B cell (primary cell): Measurements from ENCODE around the gene PI4KA. TPM values are rescaled to one million over a fixed set of nuclear protein-coding genes. Genes with fewer than 3 reads are reported as not detected.

Source experiments
- ATAC-seq: fragments of 200-7000 bp; cut with Tn5 transposase; one replicate; pipeline ENCODE4 v1.10.0; 2021; ENCODE audit warnings: low read depth, mild to moderate bottlenecking, moderate number of reproducible peaks, moderate library complexity
- CTCF ChIA-PET: fragments of 350-600 bp; sonication (Branson Sonifier 250); formaldehyde crosslinking; loops from one replicate; lab custom pipeline; 2021; ENCODE audit warnings: antibody characterized with exemption, inconsistent platforms; lab: Charles Lee
- POLR2A ChIA-PET: fragments of 350-600 bp; sonication (Branson Sonifier 250); formaldehyde crosslinking; loops from one replicate; lab custom pipeline; 2021; ENCODE audit warnings: antibody characterized with exemption; lab: Charles Lee
- DNase-seq: peaks from one replicate; pipeline ENCODE4 v3.0.0; 2013
- H2AFZ ChIP-seq: 2 replicates; pipeline ENCODE4 v1.6.1; 2012; ENCODE audit warnings: mild to moderate bottlenecking, low read depth, low read length; ENCODE audit not compliant: insufficient read depth, poor library complexity, severe bottlenecking
- H3K27ac ChIP-seq, 2 donors: 1 replicate in 1 of 2; 2 replicates in 1 of 2; pipeline ENCODE4 v1.5.1; 2012 to 2013; ENCODE audit warnings: low read length in 2 of 2, mild to moderate bottlenecking in 2 of 2, moderate library complexity in 1 of 2
- H3K27me3 ChIP-seq, 4 experiments: fragments of 200-600 bp in 1 of 4; sonication (generic) in 1 of 4; replicated peaks in 1 of 4; 1 replicate in 2 of 4; 2 replicates in 2 of 4; pipeline versions ENCODE4 v1.6.1 to v1.7.0; 2013 to 2016; ENCODE audit warnings: low read length in 3 of 4, mild to moderate bottlenecking in 2 of 4, mixed read lengths in 1 of 4, moderate library complexity in 1 of 4; ENCODE audit not compliant: insufficient read depth in 4 of 4, control insufficient read depth in 3 of 4; ENCODE audit errors: control extremely low read depth in 1 of 4
- H3K36me3 ChIP-seq, 2 experiments: replicated peaks in 1 of 2; 1 replicate in 1 of 2; 2 replicates in 1 of 2; pipeline versions ENCODE4 v1.6.1 to v1.7.1; 2013; ENCODE audit warnings: low read length in 1 of 2; ENCODE audit not compliant: insufficient read depth in 2 of 2, control insufficient read depth in 1 of 2; ENCODE audit errors: control extremely low read depth in 1 of 2, extremely low read depth in 1 of 2
- H3K4me1 ChIP-seq, 2 donors: fragments of 200-600 bp in 1 of 2; sonication (generic) in 1 of 2; 1 replicate in 1 of 2; 2 replicates in 1 of 2; pipeline versions ENCODE4 v1.5.1 to v1.6.1; 2013 to 2017; ENCODE audit warnings: low read length in 2 of 2; ENCODE audit not compliant: control insufficient read depth in 2 of 2, insufficient read depth in 2 of 2
- H3K4me2 ChIP-seq: replicated peaks from 2 replicates; pipeline ENCODE3; 2012; ENCODE audit warnings: mild to moderate bottlenecking, low read depth, low read length; ENCODE audit not compliant: poor library complexity, severe bottlenecking
- H3K4me3 ChIP-seq, 5 experiments: fragments of 200-600 bp in 1 of 5; sonication (generic) in 1 of 5; 1 replicate in 3 of 5; 2 replicates in 2 of 5; pipeline versions ENCODE4 v1.5.1 to v1.7.0; 2011 to 2016; ENCODE audit warnings: low read length in 4 of 5, mild to moderate bottlenecking in 4 of 5, low read depth in 2 of 5, control low read depth in 1 of 5, moderate library complexity in 1 of 5; ENCODE audit not compliant: insufficient read depth in 1 of 5; ENCODE audit errors: control extremely low read depth in 1 of 5, extremely low read depth in 1 of 5
- H3K79me2 ChIP-seq: fragments of 200-600 bp; sonication (generic); one replicate; pipeline ENCODE4 v1.6.0; 2016; ENCODE audit warnings: low read length; ENCODE audit not compliant: control insufficient read depth, insufficient read depth
- H3K9ac ChIP-seq: fragments of 200-600 bp; sonication (generic); 2 replicates; pipeline ENCODE4 v1.6.1; 2017; ENCODE audit warnings: mild to moderate bottlenecking, low read length, moderate library complexity
- H3K9me3 ChIP-seq, 3 donors: one replicate each; pipeline versions ENCODE4 v1.6.1 to v1.7.1; 2013; ENCODE audit warnings: low read length in 2 of 3; ENCODE audit not compliant: control insufficient read depth in 2 of 3, insufficient read depth in 1 of 3; ENCODE audit errors: control extremely low read depth in 1 of 3
- H4K20me1 ChIP-seq: 2 replicates; pipeline ENCODE4 v1.6.0; 2012; ENCODE audit warnings: mild to moderate bottlenecking, low read length; ENCODE audit not compliant: insufficient read depth, control insufficient read depth, poor library complexity, severe bottlenecking
- H3K27ac Mint-ChIP-seq: one replicate; pipeline ENCODE4 v1.8.0; 2021; ENCODE audit warnings: mixed read lengths
- H3K27me3 Mint-ChIP-seq: one replicate; pipeline ENCODE4 v1.8.0; 2021; ENCODE audit warnings: mixed read lengths
- H3K4me1 Mint-ChIP-seq: one replicate; pipeline ENCODE4 v1.8.0; 2021; ENCODE audit warnings: mixed read lengths
- H3K4me3 Mint-ChIP-seq: one replicate; pipeline ENCODE4 v1.8.0; 2021; ENCODE audit warnings: mixed read lengths
- H3K9me3 Mint-ChIP-seq: one replicate; pipeline ENCODE4 v1.8.0; 2022; ENCODE audit warnings: mixed read lengths; ENCODE audit not compliant: insufficient read depth
- EZH2 ChIP-seq: IDR thresholded peaks from 2 replicates; pipeline ENCODE4 v1.6.1; 2012; ENCODE audit warnings: borderline replicate concordance, low read depth, mild to moderate bottlenecking, moderate library complexity, low read length; ENCODE audit not compliant: insufficient read depth, poor library complexity, severe bottlenecking
- WGBS: methylation state at CpG from one replicate; pipeline ENCODE4 v1.1.5; 2013; ENCODE audit warnings: missing lambda C conversion rate; ENCODE audit not compliant: insufficient coverage; 5-methylcytosine and 5-hydroxymethylcytosine counted together
- intact Hi-C: fragments of 100-400 bp; cut with micrococcal nuclease; formaldehyde crosslinking; loops from one replicate; pipeline ENCODE4 v1.10.0; 2022
- polyA plus RNA-seq: library from polyadenylated mRNA; depleted of rRNA; stranded (reverse); fragments of >200 nt; gene quantifications from 2 replicates; pipeline ENCODE4 v1.2.3, GENCODE V29; 2012
- total RNA-seq, 2 donors: library from RNA; stranded (reverse); fragments of 120-200 nt in 1 of 2; gene quantifications; 1 replicate in 1 of 2; 2 replicates in 1 of 2; pipeline versions ENCODE4 v1.2.3 to v1.2.4, GENCODE V29; 2013 to 2022
- TF ChIP-seq, protein P1 (sequence below): fragments of 200-600 bp; IDR thresholded peaks from one replicate; pipeline ENCODE4 v1.8.0; 2022; ENCODE audit warnings: antibody characterized with exemption, mild to moderate bottlenecking

The PI4KA gene
- total and polyA plus RNA-seq, 2 donors (not counting 1 experiment from before 2014, with no cell fraction given): 85.9 to 156 TPM

DNA sequence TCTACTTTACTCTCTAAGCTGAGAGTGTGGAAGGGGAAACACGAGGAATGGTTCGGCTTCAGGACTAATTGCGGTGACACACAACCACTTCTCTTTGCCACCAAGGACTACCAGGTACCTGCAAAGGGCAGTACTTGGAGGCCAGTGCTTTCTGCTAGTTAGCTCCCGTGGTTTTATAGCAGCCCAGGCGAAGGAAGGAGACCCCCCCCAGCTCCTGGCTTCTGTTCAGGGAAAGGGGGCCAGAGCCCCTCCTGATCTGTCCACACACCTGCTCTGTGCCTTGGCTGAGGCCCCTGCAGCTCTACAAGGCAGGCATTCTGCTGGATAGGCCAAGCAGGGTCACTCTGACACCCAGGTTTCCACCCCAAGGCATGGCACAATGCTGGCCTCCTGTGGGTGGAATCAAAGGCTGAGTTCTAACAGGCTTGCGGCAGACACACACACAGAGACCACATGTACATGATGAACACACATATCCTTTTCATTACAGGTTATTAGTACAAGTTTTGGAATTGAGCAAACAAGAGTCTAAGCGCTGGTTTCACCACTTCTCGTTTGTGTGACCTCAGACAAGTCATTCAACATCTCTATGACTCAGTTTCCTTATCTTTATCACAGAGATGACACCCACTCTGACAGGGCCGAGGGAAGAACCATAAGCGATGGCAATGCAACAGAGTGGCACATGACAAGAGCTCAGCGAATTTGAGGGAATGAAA, 77.2 kb downstream of the PI4KA start:
- H3K9ac ChIP-seq: no peak overlapping the region
- H3K27me3 ChIP-seq: no peaks in the 10 kb centered on the region
- Mint-ChIP-seq H3K27ac (no peak overlapping the region), H3K27me3 (no peaks in the 10 kb centered on the region), H3K4me1 (peaks cover 11% of the 10 kb centered on the region), H3K9me3 (no peaks in the 10 kb centered on the region), H3K4me3 (no peak overlapping the region)
- no peak overlapping the region for H2AFZ ChIP-seq
- intact Hi-C loops: no loop called here
- WGBS: 97% methylated on average over 4 of the region's 11 CpGs
- ChIA-PET POLR2A (no interaction called here), CTCF (interaction anchor here (0.8 kb wide), 2 partner anchors 40 to 188 kb away, joined by 3 to 4 read pairs; no protein-coding TSS in a partner anchor)
- peaks cover 2% of the 10 kb centered on the region for H3K79me2 ChIP-seq
- no peak overlapping the region for H3K4me2 ChIP-seq
- no peak overlapping the region for H3K27ac ChIP-seq
- no peak overlapping the region for H3K4me3 ChIP-seq
- TF ChIP-seq, protein P1, sequence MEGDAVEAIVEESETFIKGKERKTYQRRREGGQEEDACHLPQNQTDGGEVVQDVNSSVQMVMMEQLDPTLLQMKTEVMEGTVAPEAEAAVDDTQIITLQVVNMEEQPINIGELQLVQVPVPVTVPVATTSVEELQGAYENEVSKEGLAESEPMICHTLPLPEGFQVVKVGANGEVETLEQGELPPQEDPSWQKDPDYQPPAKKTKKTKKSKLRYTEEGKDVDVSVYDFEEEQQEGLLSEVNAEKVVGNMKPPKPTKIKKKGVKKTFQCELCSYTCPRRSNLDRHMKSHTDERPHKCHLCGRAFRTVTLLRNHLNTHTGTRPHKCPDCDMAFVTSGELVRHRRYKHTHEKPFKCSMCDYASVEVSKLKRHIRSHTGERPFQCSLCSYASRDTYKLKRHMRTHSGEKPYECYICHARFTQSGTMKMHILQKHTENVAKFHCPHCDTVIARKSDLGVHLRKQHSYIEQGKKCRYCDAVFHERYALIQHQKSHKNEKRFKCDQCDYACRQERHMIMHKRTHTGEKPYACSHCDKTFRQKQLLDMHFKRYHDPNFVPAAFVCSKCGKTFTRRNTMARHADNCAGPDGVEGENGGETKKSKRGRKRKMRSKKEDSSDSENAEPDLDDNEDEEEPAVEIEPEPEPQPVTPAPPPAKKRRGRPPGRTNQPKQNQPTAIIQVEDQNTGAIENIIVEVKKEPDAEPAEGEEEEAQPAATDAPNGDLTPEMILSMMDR: no peak
- TF ChIP-seq EZH2: no peak
- H4K20me1 ChIP-seq: no peaks in the 10 kb centered on the region
- DNase-seq (no peak), ATAC-seq (no peak)
- no peaks in the 10 kb centered on the region for H3K9me3 ChIP-seq
- peaks cover 7 to 9% of the 10 kb centered on the region in 2 donors for H3K4me1 ChIP-seq
- H3K36me3 ChIP-seq: peaks cover 0 to 41% of the 10 kb centered on the region in 2 experiments

DNA sequence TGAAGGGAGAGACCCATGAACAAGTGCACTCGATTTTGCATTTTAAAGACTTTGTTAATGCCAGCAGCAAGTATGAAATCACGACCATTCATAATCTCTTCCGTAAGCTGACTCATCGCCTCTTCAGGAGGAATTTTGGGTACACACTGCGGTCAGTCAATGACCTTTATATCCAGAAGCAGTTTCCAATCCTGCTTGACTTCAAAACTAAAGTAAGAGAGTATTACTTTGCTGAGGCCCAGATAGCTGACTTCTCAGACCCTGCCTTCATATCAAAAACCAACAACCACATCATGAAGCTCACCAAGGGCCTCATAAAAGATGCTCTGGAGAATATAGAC, 78.8 kb downstream of the PI4KA start:
- Mint-ChIP-seq H3K9me3 (no peaks in the 10 kb centered on the region), H3K27me3 (no peaks in the 10 kb centered on the region), H3K27ac (no peak overlapping the region), H3K4me3 (no peak overlapping the region), H3K4me1 (peaks cover 11% of the 10 kb centered on the region)
- Histone ChIP-seq H3K4me1 (peaks cover 7 to 9% of the 10 kb centered on the region in 2 donors), H3K4me3 (no peak overlapping the region), H3K4me2 (no peak overlapping the region), H2AFZ (no peak overlapping the region), H3K27me3 (no peaks in the 10 kb centered on the region), H3K36me3 (peaks cover 0 to 41% of the 10 kb centered on the region in 2 experiments), H3K27ac (no peak overlapping the region), H3K79me2 (peaks cover 2% of the 10 kb centered on the region), H4K20me1 (no peaks in the 10 kb centered on the region), H3K9ac (no peak overlapping the region), H3K9me3 (no peaks in the 10 kb centered on the region)
- intact Hi-C loops: no loop called here
- ATAC-seq (no peak), DNase-seq (no peak)
- 91% methylated on average over 5 of the region's 5 CpGs for WGBS
- ChIA-PET POLR2A (no interaction called here), CTCF (no interaction called here)
- TF ChIP-seq, protein P1: no peak
- TF ChIP-seq EZH2: no peak
